ENCODE measurements around the gene CHP1. TPM values are rescaled to one million over a fixed set of nuclear protein-coding genes. Genes with fewer than 3 reads are reported as not detected.
"Not testable (repeated sequence)": the region's sequence is repeated elsewhere in the genome, so short reads cannot be mapped to it uniquely, and the experiment has no call there.

CHP1 gene
- total RNA-seq, 4 donors from 2014 or later: 103 to 187 (median 166) TPM

GRCh38 chr15:41238100-41238499, 7.0 kb downstream of the CHP1 start:
- no peak overlapping the region for H3K27ac ChIP-seq
- H3K9me3 ChIP-seq: no peaks in the 10 kb centered on the region
- no peak for TF ChIP-seq CTCF (IDR thresholded peaks at IDR 0.05)
- TF ChIP-seq POLR2A (IDR thresholded peaks at IDR 0.05): no peak
- TF ChIP-seq POLR2AphosphoS5 (IDR thresholded peaks at IDR 0.05): no peak
- TF ChIP-seq EP300 (IDR thresholded peaks at IDR 0.05): no peak
- H3K4me1 ChIP-seq: peaks cover 9% of the 10 kb centered on the region
- DNase-seq (ENCODE audit: low spot score in 2 of 2): no peak
- H3K36me3 ChIP-seq: peaks cover 4% of the 10 kb centered on the region
- no peaks in the 10 kb centered on the region for H3K27me3 ChIP-seq
- no peak overlapping the region for H3K4me3 ChIP-seq
- 63% methylated on average over 5 of the region's 5 CpGs for WGBS

GRCh38 chr15:41241221-41241964, 10.3 kb downstream of the CHP1 start:
- Histone ChIP-seq H3K4me3 (no peak overlapping the region), H3K27ac (no peak overlapping the region), H3K27me3 (no peaks in the 10 kb centered on the region), H3K36me3 (peaks cover 26% of the 10 kb centered on the region), H3K9me3 (no peaks in the 10 kb centered on the region), H3K4me1 (no peaks in the 10 kb centered on the region)
- DNase-seq (ENCODE audit: low spot score in 2 of 2): no peak
- 82% methylated on average over 6 of the region's 6 CpGs for WGBS
- TF ChIP-seq POLR2AphosphoS5 (IDR thresholded peaks at IDR 0.05) (no peak), EP300 (IDR thresholded peaks at IDR 0.05) (no peak), POLR2A (IDR thresholded peaks at IDR 0.05) (no peak), CTCF (IDR thresholded peaks at IDR 0.05) (no peak)

GRCh38 chr15:41250745-41251144, 19.7 kb downstream of the CHP1 start:
- not testable (repeated sequence) for H3K4me1 ChIP-seq; H3K9me3 ChIP-seq; DNase-seq (ENCODE audit: low spot score in 2 of 2); H3K4me3 ChIP-seq; H3K27me3 ChIP-seq; H3K27ac ChIP-seq
- peaks cover 31% of the 10 kb centered on the region for H3K36me3 ChIP-seq
- WGBS: 82% methylated on average over 8 of the region's 8 CpGs

GRCh38 chr15:41251411-41251810, 20.3 kb downstream of the CHP1 start:
- DNase-seq (ENCODE audit: low spot score in 2 of 2): no peak
- Histone ChIP-seq H3K4me3 (no peak overlapping the region), H3K9me3 (no peaks in the 10 kb centered on the region), H3K36me3 (peaks cover 27% of the 10 kb centered on the region), H3K4me1 (no peaks in the 10 kb centered on the region), H3K27ac (no peak overlapping the region), H3K27me3 (no peaks in the 10 kb centered on the region)
- TF ChIP-seq CTCF (IDR thresholded peaks at IDR 0.05): no peak
- TF ChIP-seq POLR2A (IDR thresholded peaks at IDR 0.05): no peak
- no peak for TF ChIP-seq EP300 (IDR thresholded peaks at IDR 0.05)
- no peak for TF ChIP-seq POLR2AphosphoS5 (IDR thresholded peaks at IDR 0.05)
- 91% methylated on average over 5 of the region's 5 CpGs for WGBS

GRCh38 chr15:41254560-41254959, 23.5 kb downstream of the CHP1 start:
- no peaks in the 10 kb centered on the region for H3K27me3 ChIP-seq
- no peaks in the 10 kb centered on the region for H3K9me3 ChIP-seq

More at GRCh38 chr15:41254560-41254959, 23.5 kb downstream of the CHP1 start:
- DNase-seq (ENCODE audit: low spot score in 2 of 2): no peak
- H3K4me3 ChIP-seq: no peak overlapping the region
- TF ChIP-seq POLR2A (IDR thresholded peaks at IDR 0.05) (no peak), CTCF (IDR thresholded peaks at IDR 0.05) (no peak)
- no peaks in the 10 kb centered on the region for H3K4me1 ChIP-seq
- 85% methylated on average over 4 of the region's 4 CpGs for WGBS
- H3K36me3 ChIP-seq: peaks cover 36% of the 10 kb centered on the region
- H3K27ac ChIP-seq: no peak overlapping the region
